ENCODE data around the gene IQCB1.
A peak's percentile ranks its signal among the peaks of the same experiment; 100 is the strongest.

IQCB1 gene

DNA sequence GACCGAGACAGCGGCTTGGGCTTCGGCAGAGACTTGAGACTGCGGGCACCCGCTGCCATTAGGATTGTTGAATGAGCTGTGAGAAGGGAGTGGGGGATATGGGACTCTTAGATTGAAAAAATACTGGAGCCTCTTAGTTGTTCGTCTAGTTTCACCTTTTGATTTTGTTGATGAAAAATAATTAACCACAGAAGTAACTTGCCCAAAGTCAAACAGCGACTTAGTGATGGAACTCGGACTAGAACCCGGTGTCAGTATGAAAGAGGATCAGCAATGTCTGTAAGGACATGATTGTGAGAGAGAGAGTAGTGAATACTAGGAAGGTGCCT lies 84.8 kb downstream of the IQCB1 start:
- TF ChIP-seq EP300 (IDR thresholded peaks at IDR 0.05; ENCODE audit: borderline replicate concordance) (no peak), YY1 (IDR thresholded peaks at IDR 0.05; ENCODE audit: low read depth) (no peak), TCF12 (IDR thresholded peaks at IDR 0.05; ENCODE audit: low read depth) (no peak)

DNA sequence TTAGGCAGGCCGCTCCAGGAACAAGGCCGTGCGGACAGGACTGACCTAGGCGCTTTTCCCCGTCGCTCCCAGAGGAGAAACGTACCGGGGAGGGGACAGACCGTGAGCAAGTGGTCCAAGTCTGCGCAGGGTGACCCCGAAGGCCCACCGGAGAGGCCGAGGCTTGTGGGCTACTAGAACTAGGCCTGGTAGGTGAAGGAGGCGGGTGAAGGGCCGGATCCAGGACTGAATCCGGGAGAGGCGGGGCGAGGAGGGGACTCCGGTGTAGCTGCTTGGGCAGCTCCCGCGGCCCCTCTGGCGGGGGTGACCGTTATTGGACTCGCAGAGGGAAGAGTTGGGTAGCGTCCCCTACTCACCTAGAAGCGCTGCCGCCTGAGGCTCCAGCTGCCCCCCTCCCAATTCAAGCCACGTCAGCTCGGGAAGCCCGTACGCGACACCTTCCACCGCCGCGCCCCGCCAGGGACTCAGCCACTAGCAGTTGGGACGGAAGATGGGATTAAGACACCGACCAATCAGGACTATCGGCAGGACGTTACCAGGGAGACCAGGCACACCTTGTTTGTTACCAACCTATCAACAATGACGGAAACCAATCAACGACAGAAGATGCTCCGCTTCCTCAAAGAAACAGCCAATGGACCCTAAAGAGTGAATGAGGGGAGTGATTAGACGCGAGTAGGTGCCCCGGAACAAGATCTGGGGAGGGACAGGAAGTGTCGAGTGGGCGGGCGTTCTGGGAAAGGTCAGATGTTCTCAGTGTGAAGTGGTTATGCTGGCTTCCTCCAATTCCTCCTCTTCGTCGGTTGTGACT lies 85.4 kb downstream of the IQCB1 start, which contains the start of gene GOLGB1:
TSS of gene GOLGB1 (minus strand) at position 466 of the 811 bp plus-strand sequence. CDS start 18,770 bp downstream, outside the sequence.
- TF ChIP-seq FOXM1 (IDR thresholded peaks at IDR 0.05; ENCODE audit: borderline replicate concordance, low read depth) (no peak), CREB1 (IDR thresholded peaks at IDR 0.05; ENCODE audit: low read depth) (peak; percentile 53), TEAD4 (IDR thresholded peaks at IDR 0.05) (no peak), NFIC (IDR thresholded peaks at IDR 0.05) (0 out of 2 replicates have a peak, but pooled peaks have one; percentile 5), EGR1 (IDR thresholded peaks at IDR 0.05) (0 out of 2 replicates have a peak, but pooled peaks have one; percentile 13), TAF1 (IDR thresholded peaks at IDR 0.05; ENCODE audit: low read depth) (peak; percentile 50; the same call in 1 of the 2 replicates), TCF12 (IDR thresholded peaks at IDR 0.05; ENCODE audit: low read depth) (peak; percentile 37; the same call in 1 of the 2 replicates), CEBPB (IDR thresholded peaks at IDR 0.05) (no peak), RAD21 (IDR thresholded peaks at IDR 0.05; ENCODE audit: low read depth) (no peak), YY1 (IDR thresholded peaks at IDR 0.05; ENCODE audit: low read depth) (peak; percentile 41; the same call in 1 of the 2 replicates), ZBTB7A (IDR thresholded peaks at IDR 0.05; ENCODE audit: low read depth) (no peak), EP300 (IDR thresholded peaks at IDR 0.05; ENCODE audit: borderline replicate concordance) (0 out of 2 replicates have a peak, but pooled peaks have one; percentile 17)
- TF ChIP-seq, protein P1, sequence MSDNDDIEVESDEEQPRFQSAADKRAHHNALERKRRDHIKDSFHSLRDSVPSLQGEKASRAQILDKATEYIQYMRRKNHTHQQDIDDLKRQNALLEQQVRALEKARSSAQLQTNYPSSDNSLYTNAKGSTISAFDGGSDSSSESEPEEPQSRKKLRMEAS (IDR thresholded peaks at IDR 0.05): peak; percentile 69
- TF ChIP-seq, protein P2, sequence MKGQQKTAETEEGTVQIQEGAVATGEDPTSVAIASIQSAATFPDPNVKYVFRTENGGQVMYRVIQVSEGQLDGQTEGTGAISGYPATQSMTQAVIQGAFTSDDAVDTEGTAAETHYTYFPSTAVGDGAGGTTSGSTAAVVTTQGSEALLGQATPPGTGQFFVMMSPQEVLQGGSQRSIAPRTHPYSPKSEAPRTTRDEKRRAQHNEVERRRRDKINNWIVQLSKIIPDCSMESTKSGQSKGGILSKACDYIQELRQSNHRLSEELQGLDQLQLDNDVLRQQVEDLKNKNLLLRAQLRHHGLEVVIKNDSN (IDR thresholded peaks at IDR 0.05): no peak
- TF ChIP-seq, protein P3, sequence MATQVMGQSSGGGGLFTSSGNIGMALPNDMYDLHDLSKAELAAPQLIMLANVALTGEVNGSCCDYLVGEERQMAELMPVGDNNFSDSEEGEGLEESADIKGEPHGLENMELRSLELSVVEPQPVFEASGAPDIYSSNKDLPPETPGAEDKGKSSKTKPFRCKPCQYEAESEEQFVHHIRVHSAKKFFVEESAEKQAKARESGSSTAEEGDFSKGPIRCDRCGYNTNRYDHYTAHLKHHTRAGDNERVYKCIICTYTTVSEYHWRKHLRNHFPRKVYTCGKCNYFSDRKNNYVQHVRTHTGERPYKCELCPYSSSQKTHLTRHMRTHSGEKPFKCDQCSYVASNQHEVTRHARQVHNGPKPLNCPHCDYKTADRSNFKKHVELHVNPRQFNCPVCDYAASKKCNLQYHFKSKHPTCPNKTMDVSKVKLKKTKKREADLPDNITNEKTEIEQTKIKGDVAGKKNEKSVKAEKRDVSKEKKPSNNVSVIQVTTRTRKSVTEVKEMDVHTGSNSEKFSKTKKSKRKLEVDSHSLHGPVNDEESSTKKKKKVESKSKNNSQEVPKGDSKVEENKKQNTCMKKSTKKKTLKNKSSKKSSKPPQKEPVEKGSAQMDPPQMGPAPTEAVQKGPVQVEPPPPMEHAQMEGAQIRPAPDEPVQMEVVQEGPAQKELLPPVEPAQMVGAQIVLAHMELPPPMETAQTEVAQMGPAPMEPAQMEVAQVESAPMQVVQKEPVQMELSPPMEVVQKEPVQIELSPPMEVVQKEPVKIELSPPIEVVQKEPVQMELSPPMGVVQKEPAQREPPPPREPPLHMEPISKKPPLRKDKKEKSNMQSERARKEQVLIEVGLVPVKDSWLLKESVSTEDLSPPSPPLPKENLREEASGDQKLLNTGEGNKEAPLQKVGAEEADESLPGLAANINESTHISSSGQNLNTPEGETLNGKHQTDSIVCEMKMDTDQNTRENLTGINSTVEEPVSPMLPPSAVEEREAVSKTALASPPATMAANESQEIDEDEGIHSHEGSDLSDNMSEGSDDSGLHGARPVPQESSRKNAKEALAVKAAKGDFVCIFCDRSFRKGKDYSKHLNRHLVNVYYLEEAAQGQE (IDR thresholded peaks at IDR 0.05; ENCODE audit: low read depth): no peak

DNA sequence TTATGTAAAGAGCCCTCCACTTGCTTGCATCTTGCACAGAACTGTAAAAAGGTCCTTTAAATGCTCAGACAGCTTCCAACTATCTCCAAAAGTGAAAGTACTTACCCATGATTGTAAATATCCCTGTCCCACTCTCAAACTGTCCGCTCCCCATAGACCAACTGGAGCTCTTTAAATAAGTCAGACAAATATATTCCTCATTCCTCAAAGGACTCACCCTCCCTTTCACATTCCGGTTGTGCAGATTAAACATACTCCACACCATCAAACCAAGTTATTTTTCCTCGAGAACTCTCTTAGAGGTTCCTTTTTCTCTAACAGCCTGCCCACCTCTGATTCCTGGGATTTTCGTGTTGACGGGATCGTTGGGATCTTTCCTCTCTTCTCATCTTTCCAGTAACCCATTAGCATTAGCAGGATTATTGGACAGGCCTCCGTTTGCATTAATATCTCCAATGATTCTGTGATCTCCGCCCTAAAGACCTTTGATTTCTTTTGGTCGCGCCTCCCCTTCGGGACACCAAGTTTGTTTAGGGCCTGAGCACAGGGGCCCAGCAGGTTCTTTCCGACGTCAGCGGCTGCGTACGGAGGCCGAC lies 86.1 kb downstream of the IQCB1 start:
- TF ChIP-seq CREB1 (IDR thresholded peaks at IDR 0.05; ENCODE audit: low read depth) (peak; percentile 43; the same call in 1 of the 2 replicates), TAF1 (IDR thresholded peaks at IDR 0.05; ENCODE audit: low read depth) (no peak)

DNA sequence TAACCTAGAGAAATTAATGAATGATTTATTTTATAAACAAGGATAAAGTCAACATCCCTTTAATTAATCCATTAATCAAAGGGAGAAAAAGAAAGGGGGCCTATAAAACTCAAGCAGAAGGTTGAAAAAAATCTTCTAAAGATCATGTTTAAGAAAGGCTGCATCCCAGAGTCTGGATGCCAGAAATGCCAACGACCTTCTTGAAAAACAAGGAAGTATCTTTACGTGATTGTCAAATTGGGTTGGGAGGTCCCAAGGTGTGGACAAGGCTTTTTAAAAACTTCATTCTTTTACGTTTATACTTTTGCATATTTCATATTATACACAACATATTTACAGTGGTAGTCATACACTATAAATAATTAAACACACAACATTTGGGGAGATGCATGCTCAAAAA lies 86.9 kb downstream of the IQCB1 start:
- TF ChIP-seq EGR1 (IDR thresholded peaks at IDR 0.05): no peak
- no peak for TF ChIP-seq EP300 (IDR thresholded peaks at IDR 0.05; ENCODE audit: borderline replicate concordance)

DNA sequence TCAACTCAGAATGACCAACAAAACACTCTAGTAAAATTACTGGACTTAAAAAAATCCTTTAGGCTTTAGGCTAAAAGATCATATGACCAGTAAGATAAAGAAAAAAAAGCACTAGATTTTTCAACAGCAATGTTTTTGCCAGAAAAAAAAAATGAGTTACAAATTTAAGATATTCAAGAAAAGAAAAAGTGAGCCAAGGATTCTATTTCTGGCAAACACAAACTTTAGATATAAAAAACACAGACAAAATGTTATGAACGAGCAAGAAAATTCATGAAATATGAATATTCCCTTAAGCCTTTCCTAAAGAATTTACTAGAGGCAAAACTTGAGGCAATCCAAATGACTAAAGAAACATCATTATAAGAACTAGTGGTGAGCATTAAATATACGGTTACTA lies 94.0 kb downstream of the IQCB1 start:
- no peak for TF ChIP-seq RAD21 (IDR thresholded peaks at IDR 0.05; ENCODE audit: low read depth)
- TF ChIP-seq, protein P2 (IDR thresholded peaks at IDR 0.05): no peak
- TF ChIP-seq YY1 (IDR thresholded peaks at IDR 0.05; ENCODE audit: low read depth): no peak
- TF ChIP-seq, protein P3 (IDR thresholded peaks at IDR 0.05; ENCODE audit: low read depth): no peak
- TF ChIP-seq CEBPB (IDR thresholded peaks at IDR 0.05): no peak

DNA sequence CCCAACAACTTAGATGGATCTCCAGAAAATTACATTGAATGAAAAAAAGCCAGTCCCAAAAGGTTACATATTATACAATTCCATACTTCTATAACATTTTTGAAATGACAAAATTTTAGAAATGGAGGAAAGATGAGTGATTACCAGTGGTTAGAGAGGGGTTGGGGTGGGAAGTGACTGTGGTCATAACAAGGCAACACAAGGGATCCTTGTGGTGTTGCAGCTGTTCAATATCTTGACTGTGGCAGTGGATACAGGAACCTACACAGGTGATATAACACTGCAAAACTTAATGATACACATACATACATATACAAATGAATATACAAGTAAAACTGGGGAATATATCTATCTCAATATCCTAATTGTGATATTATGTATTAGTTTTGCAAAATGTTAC lies 95.0 kb downstream of the IQCB1 start:
- TF ChIP-seq CEBPB (IDR thresholded peaks at IDR 0.05) (no peak), ZBTB7A (IDR thresholded peaks at IDR 0.05; ENCODE audit: low read depth) (no peak), TCF12 (IDR thresholded peaks at IDR 0.05; ENCODE audit: low read depth) (no peak), YY1 (IDR thresholded peaks at IDR 0.05; ENCODE audit: low read depth) (no peak), NFIC (IDR thresholded peaks at IDR 0.05) (no peak)

DNA sequence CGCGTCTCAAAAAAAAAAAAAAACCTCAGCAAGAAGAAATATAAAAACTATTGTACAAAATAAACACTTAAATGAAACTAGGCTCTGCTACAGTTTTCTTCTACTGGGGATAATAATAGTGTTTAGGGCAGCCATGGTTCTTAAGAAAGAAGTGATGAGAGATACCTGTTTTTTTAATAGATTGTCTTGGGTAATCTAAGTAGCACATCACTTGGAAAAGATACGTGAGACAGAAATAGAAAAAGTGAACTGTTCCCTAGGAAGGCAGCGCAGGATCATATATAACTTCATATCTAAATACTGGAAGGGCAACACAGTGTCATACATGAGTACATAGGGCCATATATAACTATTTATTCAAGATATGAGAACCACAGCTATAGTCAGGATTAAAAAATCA lies 97.2 kb downstream of the IQCB1 start:
- TF ChIP-seq EGR1 (IDR thresholded peaks at IDR 0.05) (no peak), FOXM1 (IDR thresholded peaks at IDR 0.05; ENCODE audit: borderline replicate concordance, low read depth) (no peak), RAD21 (IDR thresholded peaks at IDR 0.05; ENCODE audit: low read depth) (no peak), TEAD4 (IDR thresholded peaks at IDR 0.05) (no peak), TCF12 (IDR thresholded peaks at IDR 0.05; ENCODE audit: low read depth) (no peak), TAF1 (IDR thresholded peaks at IDR 0.05; ENCODE audit: low read depth) (no peak), ZBTB7A (IDR thresholded peaks at IDR 0.05; ENCODE audit: low read depth) (no peak), CEBPB (IDR thresholded peaks at IDR 0.05) (no peak), CREB1 (IDR thresholded peaks at IDR 0.05; ENCODE audit: low read depth) (no peak), NFIC (IDR thresholded peaks at IDR 0.05) (no peak), YY1 (IDR thresholded peaks at IDR 0.05; ENCODE audit: low read depth) (no peak), EP300 (IDR thresholded peaks at IDR 0.05; ENCODE audit: borderline replicate concordance) (no peak)
- TF ChIP-seq, protein P1 (IDR thresholded peaks at IDR 0.05): no peak
- TF ChIP-seq, protein P2 (IDR thresholded peaks at IDR 0.05): no peak
- TF ChIP-seq, protein P3 (IDR thresholded peaks at IDR 0.05; ENCODE audit: low read depth): no peak
